Caco-2 (cell line): ENCODE measurements around the gene DHRSX. TPM values are rescaled to one million over a fixed set of nuclear protein-coding genes. Genes with fewer than 3 reads are reported as not detected.

ENCODE experiments used
- BruUV-seq: library from RNA; stranded (reverse); fragments of 400-500 nt; replicated peaks from 2 replicates; lab custom pipeline; 2021; lab: Mats Ljungman, UMichigan
- CTCF ChIA-PET: fragments of 300-600 bp; sonication (Branson Sonifier 250); formaldehyde crosslinking; loops from one replicate; lab custom pipeline; 2022; ENCODE audit warnings: antibody characterized with exemption; lab: Charles Lee
- POLR2A ChIA-PET: fragments of 300-600 bp; sonication (Branson Sonifier 250); formaldehyde crosslinking; loops from one replicate; lab custom pipeline; 2022; ENCODE audit warnings: antibody characterized with exemption; lab: Charles Lee
- DNase-seq, 2 experiments: peaks; one replicate each; pipeline versions ENCODE4 v3.0.0 to v3.0.0-alpha.2; 2020 to 2022
- H3K27me3 ChIP-seq: replicated peaks from 2 replicates; pipeline ENCODE4 v1.6.0; 2011; ENCODE audit warnings: low read length; ENCODE audit not compliant: control insufficient read depth, insufficient read depth
- H3K36me3 ChIP-seq: 2 replicates; pipeline ENCODE4 v1.5.1; 2011; ENCODE audit warnings: low read length; ENCODE audit not compliant: control insufficient read depth, insufficient read depth
- H3K4me1 ChIP-seq: fragments of 250-450 bp; sonication (Bioruptor Pico); 2 replicates; pipeline ENCODE4 v1.5.1; 2020; ENCODE audit warnings: mild to moderate bottlenecking
- H3K4me3 ChIP-seq: 2 replicates; pipeline ENCODE4 v1.5.1; 2011; ENCODE audit warnings: low read depth, mild to moderate bottlenecking, control low read depth, low read length
- H3K9me3 ChIP-seq: fragments of 250-450 bp; sonication (Bioruptor Pico); 2 replicates; pipeline ENCODE4 v1.5.1; 2020; ENCODE audit warnings: mild to moderate bottlenecking, moderate library complexity
- H3K27ac Mint-ChIP-seq: one replicate; pipeline ENCODE4 v1.8.0; 2022; ENCODE audit warnings: mixed read lengths; ENCODE audit not compliant: unreplicated experiment
- H3K27me3 Mint-ChIP-seq: one replicate; pipeline ENCODE4 v1.8.0; 2022; ENCODE audit warnings: mixed read lengths; ENCODE audit not compliant: insufficient read depth, unreplicated experiment
- H3K36me3 Mint-ChIP-seq: one replicate; pipeline ENCODE4 v1.8.0; 2022; ENCODE audit warnings: mild to moderate bottlenecking, mixed read lengths; ENCODE audit not compliant: insufficient read depth, unreplicated experiment
- H3K4me1 Mint-ChIP-seq: one replicate; pipeline ENCODE4 v1.8.0; 2022; ENCODE audit warnings: low read depth, mixed read lengths; ENCODE audit not compliant: unreplicated experiment
- H3K4me3 Mint-ChIP-seq: one replicate; pipeline ENCODE4 v1.8.0; 2022; ENCODE audit warnings: mild to moderate bottlenecking, moderate library complexity, mixed read lengths; ENCODE audit not compliant: unreplicated experiment
- H3K9me3 Mint-ChIP-seq: one replicate; pipeline ENCODE4 v1.8.0; 2022; ENCODE audit warnings: mixed read lengths; ENCODE audit not compliant: unreplicated experiment
- CTCF ChIP-seq, 2 experiments: fragments of 200-600 bp in 1 of 2; IDR thresholded peaks; 1 replicate in 1 of 2; 2 replicates in 1 of 2; pipeline versions ENCODE4 v1.5.1 to v1.8.0; 2011 to 2022; ENCODE audit warnings: antibody characterized with exemption in 1 of 2, control low read depth in 1 of 2, inconsistent platforms in 1 of 2, low read depth in 1 of 2, low read length in 1 of 2, mild to moderate bottlenecking in 1 of 2, moderate library complexity in 1 of 2; ENCODE audit not compliant: insufficient read depth in 1 of 2, severe bottlenecking in 1 of 2, unreplicated experiment in 1 of 2
- intact Hi-C: fragments of 100-400 bp; cut with micrococcal nuclease; formaldehyde crosslinking; loops from one replicate; pipeline ENCODE4 v1.10.0; 2022; ENCODE audit not compliant: unreplicated experiment
- total RNA-seq: library from RNA; stranded (reverse); gene quantifications from 2 replicates; pipeline ENCODE4 v1.2.3, GENCODE V29; 2022

DHRSX gene
- total RNA-seq, 1 experiment from 2014 or later, result 64.1 TPM

- Mint-ChIP-seq H3K36me3 (peaks cover 32% of the 10 kb centered on the region), H3K4me3 (no peak overlapping the region), H3K4me1 (no peaks in the 10 kb centered on the region), H3K27me3 (no peaks in the 10 kb centered on the region), H3K9me3 (peaks cover 58% of the 10 kb centered on the region), H3K27ac (no peak overlapping the region)
- H3K27me3 ChIP-seq, result no peaks in the 10 kb centered on the region
- H3K36me3 ChIP-seq, result no peaks in the 10 kb centered on the region
- POLR2A ChIA-PET, result no interaction called here
- peaks cover 4% of the 10 kb centered on the region; the same call in 1 of the 2 replicates for H3K9me3 ChIP-seq
- H3K4me1 ChIP-seq, result no peaks in the 10 kb centered on the region
- CTCF ChIA-PET, result no interaction called here
- intact Hi-C loops, result no loop called here
- BruUV-seq, result no TSS peak
- DNase-seq, result no peak
- no peak for TF ChIP-seq CTCF (IDR thresholded peaks at IDR 0.05; ENCODE audit: insufficient read depth in 1 of 2, low read depth in 1 of 2, low read length in 1 of 2, severe bottlenecking in 1 of 2, unreplicated experiment in 1 of 2)
- H3K4me3 ChIP-seq, result no peak overlapping the region
Observed at GRCh38 chrX:2228536-2228935, 272.2 kb downstream of the DHRSX start.

- CTCF ChIA-PET, result no interaction called here
- Mint-ChIP-seq H3K9me3 (peaks cover 63% of the 10 kb centered on the region), H3K27me3 (no peaks in the 10 kb centered on the region), H3K4me3 (no peak overlapping the region), H3K27ac (no peak overlapping the region), H3K4me1 (no peaks in the 10 kb centered on the region), H3K36me3 (peaks cover 27% of the 10 kb centered on the region)
- H3K4me3 ChIP-seq, result no peak overlapping the region
- no peak for TF ChIP-seq CTCF (IDR thresholded peaks at IDR 0.05; ENCODE audit: insufficient read depth in 1 of 2, low read depth in 1 of 2, low read length in 1 of 2, severe bottlenecking in 1 of 2, unreplicated experiment in 1 of 2)
- no TSS peak for BruUV-seq
- no peaks in the 10 kb centered on the region for H3K36me3 ChIP-seq
- H3K4me1 ChIP-seq, result no peaks in the 10 kb centered on the region
- H3K27me3 ChIP-seq, result no peaks in the 10 kb centered on the region
- POLR2A ChIA-PET, result no interaction called here
- peaks cover 5% of the 10 kb centered on the region; the same call in 1 of the 2 replicates for H3K9me3 ChIP-seq
- intact Hi-C loops, result no loop called here
- no peak for DNase-seq
Observed at GRCh38 chrX:2226906-2227656, 273.7 kb downstream of the DHRSX start.

- H3K9me3 ChIP-seq, result peaks cover 7% of the 10 kb centered on the region; the same call in 1 of the 2 replicates
- no peak for TF ChIP-seq CTCF (IDR thresholded peaks at IDR 0.05; ENCODE audit: insufficient read depth in 1 of 2, low read depth in 1 of 2, low read length in 1 of 2, severe bottlenecking in 1 of 2, unreplicated experiment in 1 of 2)
- Mint-ChIP-seq H3K36me3 (peaks cover 27% of the 10 kb centered on the region), H3K9me3 (peaks cover 62% of the 10 kb centered on the region), H3K27ac (no peak overlapping the region), H3K27me3 (no peaks in the 10 kb centered on the region), H3K4me1 (no peaks in the 10 kb centered on the region), H3K4me3 (no peak overlapping the region)
- BruUV-seq, result no TSS peak
- H3K4me3 ChIP-seq, result no peak overlapping the region
- CTCF ChIA-PET, result no interaction called here
- H3K36me3 ChIP-seq, result no peaks in the 10 kb centered on the region
- H3K4me1 ChIP-seq, result no peaks in the 10 kb centered on the region
- POLR2A ChIA-PET, result no interaction called here
- H3K27me3 ChIP-seq, result no peaks in the 10 kb centered on the region
- intact Hi-C loops, result no loop called here
- DNase-seq, result no peak
Observed at GRCh38 chrX:2226182-2226581, 274.6 kb downstream of the DHRSX start.
